ENCODE measurements around the gene RNF220. TPM values are rescaled to one million over a fixed set of nuclear protein-coding genes. Genes with fewer than 3 reads are reported as not detected.
A peak's percentile ranks its signal among the peaks of the same experiment; 100 is the strongest.

Gene RNF220
- total and polyA plus RNA-seq, 9 of the 15 experiments (the other 6 are each of a cell fraction or from before 2014, with no cell fraction given), result 5.1 to 117 (median 66.9) TPM

DNA sequence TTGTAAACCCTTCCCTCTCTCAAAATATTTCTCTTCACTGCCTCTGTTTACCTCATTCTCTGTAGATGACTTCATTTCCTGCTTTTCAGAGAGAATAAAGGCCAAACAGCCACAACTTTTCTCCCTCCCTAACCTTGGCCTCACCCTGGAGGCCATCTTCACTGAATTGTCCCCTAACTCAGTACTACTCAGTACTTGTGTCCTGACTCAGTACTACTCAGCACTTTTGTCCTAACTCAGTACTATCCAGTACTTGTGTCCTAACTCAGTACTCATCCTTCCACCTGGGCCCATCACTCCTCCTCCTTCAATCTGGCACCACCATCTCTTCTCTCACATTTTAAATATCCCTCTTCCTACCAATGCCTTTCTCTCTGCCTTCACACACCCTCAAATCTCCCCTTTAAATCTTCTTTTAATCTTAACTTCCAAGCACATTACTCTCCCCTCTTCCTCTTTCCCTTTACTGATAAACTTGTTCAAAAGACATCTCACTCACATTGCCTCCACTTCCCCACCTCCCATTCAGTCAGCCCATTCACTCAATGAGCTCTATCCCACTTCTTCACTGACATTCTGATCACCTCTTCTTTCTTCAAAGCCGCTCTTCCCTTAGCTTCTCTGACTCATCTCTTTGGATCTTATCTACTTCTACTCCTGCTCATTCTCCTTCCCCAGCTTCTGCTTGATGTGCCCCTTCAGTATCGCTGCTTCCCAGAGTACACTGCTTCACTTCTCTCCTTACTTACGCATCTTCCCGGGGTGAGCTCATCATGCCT is 121.4 kb downstream of the RNF220 start (continued):
- TF ChIP-seq, protein P1, sequence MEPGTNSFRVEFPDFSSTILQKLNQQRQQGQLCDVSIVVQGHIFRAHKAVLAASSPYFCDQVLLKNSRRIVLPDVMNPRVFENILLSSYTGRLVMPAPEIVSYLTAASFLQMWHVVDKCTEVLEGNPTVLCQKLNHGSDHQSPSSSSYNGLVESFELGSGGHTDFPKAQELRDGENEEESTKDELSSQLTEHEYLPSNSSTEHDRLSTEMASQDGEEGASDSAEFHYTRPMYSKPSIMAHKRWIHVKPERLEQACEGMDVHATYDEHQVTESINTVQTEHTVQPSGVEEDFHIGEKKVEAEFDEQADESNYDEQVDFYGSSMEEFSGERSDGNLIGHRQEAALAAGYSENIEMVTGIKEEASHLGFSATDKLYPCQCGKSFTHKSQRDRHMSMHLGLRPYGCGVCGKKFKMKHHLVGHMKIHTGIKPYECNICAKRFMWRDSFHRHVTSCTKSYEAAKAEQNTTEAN (CRISPR knock-in tag; IDR thresholded peaks at IDR 0.05), result no peak
- 0 out of 2 replicates have a peak, but pooled peaks have one; percentile 15 for TF ChIP-seq NFE2 (IDR thresholded peaks at IDR 0.05; ENCODE audit: low read depth)
- no peak for TF ChIP-seq FOXJ2 (tag; IDR thresholded peaks at IDR 0.05)
- no peak for TF ChIP-seq MECOM (CRISPR knock-in tag; IDR thresholded peaks at IDR 0.05)
- no peak for TF ChIP-seq ZNF431 (CRISPR knock-in tag; IDR thresholded peaks at IDR 0.05)
- TF ChIP-seq PRPF4 (IDR thresholded peaks at IDR 0.05; ENCODE audit: insufficient read depth, low read depth, low read length, poor library complexity, severe bottlenecking), result no peak
- TF ChIP-seq HMG20B (CRISPR knock-in tag; IDR thresholded peaks at IDR 0.05), result no peak
- no peak for TF ChIP-seq ZKSCAN3 (CRISPR knock-in tag; IDR thresholded peaks at IDR 0.05)
- no peak for TF ChIP-seq HDAC6 (IDR thresholded peaks at IDR 0.05; ENCODE audit: low read depth, low read length)
- no peak for TF ChIP-seq ZNF12 (CRISPR knock-in tag; IDR thresholded peaks at IDR 0.05)
- TF ChIP-seq PRMT5 (CRISPR knock-in tag; IDR thresholded peaks at IDR 0.05), result no peak
- no peak for TF ChIP-seq HDAC3 (IDR thresholded peaks at IDR 0.05; ENCODE audit: borderline replicate concordance, partially characterized antibody)
- no peak for TF ChIP-seq MBD2 (IDR thresholded peaks at IDR 0.05; ENCODE audit: borderline replicate concordance, low read depth)
- TF ChIP-seq CCAR2 (IDR thresholded peaks at IDR 0.05; ENCODE audit: low read depth, low read length), result no peak
- no peak for TF ChIP-seq RB1 (IDR thresholded peaks at IDR 0.05; ENCODE audit: low read depth)
- no peak for TF ChIP-seq ZNF134 (CRISPR knock-in tag; conservative IDR thresholded peaks at IDR 0.05)
- TF ChIP-seq NEUROD1 (IDR thresholded peaks at IDR 0.05; ENCODE audit: borderline replicate concordance, low read depth, low read length, partially characterized antibody), result peak; percentile 32
- TF ChIP-seq, protein P2, sequence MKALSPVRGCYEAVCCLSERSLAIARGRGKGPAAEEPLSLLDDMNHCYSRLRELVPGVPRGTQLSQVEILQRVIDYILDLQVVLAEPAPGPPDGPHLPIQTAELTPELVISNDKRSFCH (CRISPR knock-in tag; IDR thresholded peaks at IDR 0.05), result no peak
- TF ChIP-seq, protein P2 (tag; IDR thresholded peaks at IDR 0.05), result no peak
- peak in 1 of 2 experiments; percentile 92; a peak in 2 of 4 replicates for TF ChIP-seq RCOR1 (IDR thresholded peaks at IDR 0.05; ENCODE audit: borderline replicate concordance in 1 of 2, low read depth in 2 of 2, low read length in 2 of 2)
- peak; percentile 35 for TF ChIP-seq MEIS2 (IDR thresholded peaks at IDR 0.05; ENCODE audit: partially characterized antibody)
- TF ChIP-seq ZNF140 (CRISPR knock-in tag; IDR thresholded peaks at IDR 0.05), result no peak
- TF ChIP-seq, protein P3, sequence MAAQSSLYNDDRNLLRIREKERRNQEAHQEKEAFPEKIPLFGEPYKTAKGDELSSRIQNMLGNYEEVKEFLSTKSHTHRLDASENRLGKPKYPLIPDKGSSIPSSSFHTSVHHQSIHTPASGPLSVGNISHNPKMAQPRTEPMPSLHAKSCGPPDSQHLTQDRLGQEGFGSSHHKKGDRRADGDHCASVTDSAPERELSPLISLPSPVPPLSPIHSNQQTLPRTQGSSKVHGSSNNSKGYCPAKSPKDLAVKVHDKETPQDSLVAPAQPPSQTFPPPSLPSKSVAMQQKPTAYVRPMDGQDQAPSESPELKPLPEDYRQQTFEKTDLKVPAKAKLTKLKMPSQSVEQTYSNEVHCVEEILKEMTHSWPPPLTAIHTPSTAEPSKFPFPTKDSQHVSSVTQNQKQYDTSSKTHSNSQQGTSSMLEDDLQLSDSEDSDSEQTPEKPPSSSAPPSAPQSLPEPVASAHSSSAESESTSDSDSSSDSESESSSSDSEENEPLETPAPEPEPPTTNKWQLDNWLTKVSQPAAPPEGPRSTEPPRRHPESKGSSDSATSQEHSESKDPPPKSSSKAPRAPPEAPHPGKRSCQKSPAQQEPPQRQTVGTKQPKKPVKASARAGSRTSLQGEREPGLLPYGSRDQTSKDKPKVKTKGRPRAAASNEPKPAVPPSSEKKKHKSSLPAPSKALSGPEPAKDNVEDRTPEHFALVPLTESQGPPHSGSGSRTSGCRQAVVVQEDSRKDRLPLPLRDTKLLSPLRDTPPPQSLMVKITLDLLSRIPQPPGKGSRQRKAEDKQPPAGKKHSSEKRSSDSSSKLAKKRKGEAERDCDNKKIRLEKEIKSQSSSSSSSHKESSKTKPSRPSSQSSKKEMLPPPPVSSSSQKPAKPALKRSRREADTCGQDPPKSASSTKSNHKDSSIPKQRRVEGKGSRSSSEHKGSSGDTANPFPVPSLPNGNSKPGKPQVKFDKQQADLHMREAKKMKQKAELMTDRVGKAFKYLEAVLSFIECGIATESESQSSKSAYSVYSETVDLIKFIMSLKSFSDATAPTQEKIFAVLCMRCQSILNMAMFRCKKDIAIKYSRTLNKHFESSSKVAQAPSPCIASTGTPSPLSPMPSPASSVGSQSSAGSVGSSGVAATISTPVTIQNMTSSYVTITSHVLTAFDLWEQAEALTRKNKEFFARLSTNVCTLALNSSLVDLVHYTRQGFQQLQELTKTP (IDR thresholded peaks at IDR 0.05; ENCODE audit: low read depth in 1 of 2, partially characterized antibody in 2 of 2), result peak in 1 of 2 experiments; percentile 23
- no peak for TF ChIP-seq KLF6 (CRISPR knock-in tag; IDR thresholded peaks at IDR 0.05; ENCODE audit: borderline replicate concordance)
- no peak for TF ChIP-seq COPS2 (conservative IDR thresholded peaks at IDR 0.05)

All from K562 (cell line).